Stimulated activated CD4-positive, alpha-beta T cell treated with anti-CD3 and anti-CD28 coated beads, Interleukin-15, amount 100 ng/mL, for 24 hours (primary cell): ENCODE measurements around the gene SMAP1.
A peak's percentile ranks its signal among the peaks of the same experiment; 100 is the strongest.

Experiments
- DNase-seq: peaks from one replicate; pipeline ENCODE4 v3.0.0-alpha.2; 2020

The SMAP1 gene

DNA sequence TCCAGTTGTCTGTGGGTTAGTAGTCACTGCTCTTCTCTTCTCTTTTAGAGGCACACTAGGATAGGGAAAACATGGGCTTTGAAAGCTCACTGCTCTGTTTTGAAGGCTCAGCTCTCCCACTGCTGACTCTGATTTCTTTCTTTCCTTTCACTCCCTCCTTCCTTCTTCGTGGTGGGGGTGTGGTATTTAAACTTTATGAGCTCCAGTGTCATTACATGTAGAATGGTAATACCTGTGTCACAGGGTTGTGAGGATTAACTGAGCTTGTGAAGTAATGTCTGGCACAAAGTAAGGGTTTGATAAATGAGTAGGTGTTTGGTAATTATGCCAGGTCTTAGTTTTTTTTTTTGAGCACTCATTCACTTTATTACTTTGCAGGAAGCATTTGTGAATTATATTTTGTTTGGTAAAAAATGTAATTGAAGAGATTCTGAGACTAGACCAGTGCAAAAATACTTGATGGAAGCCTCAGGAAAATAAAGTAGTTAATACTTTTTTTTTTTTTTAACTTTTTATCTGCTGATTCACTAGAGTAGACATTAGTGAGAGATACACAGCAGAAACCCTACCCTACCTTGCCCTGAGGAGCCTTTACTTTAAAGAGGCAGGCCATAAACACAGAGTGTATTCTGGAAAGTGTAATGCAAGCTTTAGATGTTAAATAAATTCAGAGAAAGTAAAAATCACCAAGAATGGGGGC is 17.3 kb downstream of the SMAP1 start:
- no peak for DNase-seq

DNA sequence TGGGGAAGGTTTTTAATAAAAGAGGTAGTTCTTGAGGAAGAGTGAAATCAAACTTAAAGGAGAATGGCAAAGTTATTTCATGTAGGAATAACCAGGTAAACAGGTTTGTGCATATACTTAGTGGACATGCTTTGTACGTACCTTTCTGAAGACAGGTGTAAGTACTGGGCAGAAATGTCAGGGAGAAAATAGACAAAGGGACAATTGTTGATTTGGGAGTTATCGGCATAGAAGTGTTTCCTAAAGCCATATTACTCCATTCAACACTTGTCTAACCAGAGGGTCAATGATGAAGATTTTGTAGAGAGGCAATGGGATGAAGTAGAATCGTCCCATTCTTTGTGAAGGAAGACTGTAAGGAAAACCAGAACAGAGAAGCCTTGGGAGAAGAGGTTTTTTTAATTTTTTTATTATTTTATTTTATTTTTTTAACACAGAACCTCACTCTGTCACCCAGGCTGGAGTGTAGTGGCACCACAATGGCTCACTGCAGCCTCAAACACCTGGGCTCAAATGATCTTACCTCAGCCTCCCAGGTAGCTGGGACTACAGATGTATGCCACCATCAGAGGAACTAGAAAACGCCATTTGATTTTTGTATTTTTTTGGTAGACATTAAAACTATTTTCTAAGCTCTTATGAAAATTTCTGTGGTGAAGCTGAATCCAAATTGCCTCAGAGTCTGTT is 18.0 kb downstream of the SMAP1 start:
- DNase-seq: no peak

DNA sequence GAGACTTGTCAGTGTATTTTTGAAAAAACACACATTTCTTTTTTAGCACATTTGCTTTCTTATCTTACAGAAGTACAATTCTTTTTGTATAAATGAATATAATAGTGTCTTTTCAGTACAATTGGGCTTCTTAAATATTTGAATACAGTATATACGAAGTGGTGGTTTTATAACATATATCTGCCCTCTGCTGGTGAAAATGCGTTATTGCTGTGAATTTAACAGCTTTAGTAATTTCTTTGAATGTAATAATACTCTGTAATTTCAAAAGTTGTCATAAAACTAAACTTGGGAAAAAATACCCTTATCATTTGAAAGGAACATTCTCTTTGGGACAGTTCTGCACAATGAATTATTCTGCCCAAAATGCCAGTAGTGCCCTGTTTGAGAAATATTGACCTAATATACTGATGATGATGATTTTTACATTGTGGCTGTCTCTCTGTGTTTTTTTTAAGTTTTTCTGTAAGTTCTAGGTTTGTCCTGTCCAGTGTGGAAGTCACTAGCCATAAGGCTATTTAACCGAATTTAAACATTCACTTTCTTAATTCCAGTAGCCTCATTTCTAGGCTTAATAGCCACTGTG is 19.0 kb downstream of the SMAP1 start:
- no peak for DNase-seq

DNA sequence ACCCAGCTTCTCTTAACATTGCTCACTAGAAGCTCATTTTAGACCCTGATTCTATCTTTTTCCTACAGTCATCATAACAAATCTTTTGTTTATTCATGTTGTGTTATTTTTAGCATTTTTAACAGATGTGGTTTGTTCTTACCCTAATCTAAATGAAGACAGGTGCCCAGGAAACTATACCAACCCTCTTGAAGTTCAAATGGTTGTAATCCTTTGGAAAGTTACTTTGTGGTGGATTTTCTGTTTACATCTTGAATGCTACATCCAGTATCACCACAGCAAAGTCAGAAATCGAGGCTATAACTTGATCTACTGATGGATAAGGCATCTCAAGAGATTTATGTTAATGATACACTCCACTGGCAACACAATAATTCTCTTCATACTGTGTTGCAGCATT is 26.2 kb downstream of the SMAP1 start:
- DNase-seq: no peak

- no peak for DNase-seq
These were observed 26.7 kb downstream of the SMAP1 start for GRCh38 chr6:70694371-70694770.

DNA sequence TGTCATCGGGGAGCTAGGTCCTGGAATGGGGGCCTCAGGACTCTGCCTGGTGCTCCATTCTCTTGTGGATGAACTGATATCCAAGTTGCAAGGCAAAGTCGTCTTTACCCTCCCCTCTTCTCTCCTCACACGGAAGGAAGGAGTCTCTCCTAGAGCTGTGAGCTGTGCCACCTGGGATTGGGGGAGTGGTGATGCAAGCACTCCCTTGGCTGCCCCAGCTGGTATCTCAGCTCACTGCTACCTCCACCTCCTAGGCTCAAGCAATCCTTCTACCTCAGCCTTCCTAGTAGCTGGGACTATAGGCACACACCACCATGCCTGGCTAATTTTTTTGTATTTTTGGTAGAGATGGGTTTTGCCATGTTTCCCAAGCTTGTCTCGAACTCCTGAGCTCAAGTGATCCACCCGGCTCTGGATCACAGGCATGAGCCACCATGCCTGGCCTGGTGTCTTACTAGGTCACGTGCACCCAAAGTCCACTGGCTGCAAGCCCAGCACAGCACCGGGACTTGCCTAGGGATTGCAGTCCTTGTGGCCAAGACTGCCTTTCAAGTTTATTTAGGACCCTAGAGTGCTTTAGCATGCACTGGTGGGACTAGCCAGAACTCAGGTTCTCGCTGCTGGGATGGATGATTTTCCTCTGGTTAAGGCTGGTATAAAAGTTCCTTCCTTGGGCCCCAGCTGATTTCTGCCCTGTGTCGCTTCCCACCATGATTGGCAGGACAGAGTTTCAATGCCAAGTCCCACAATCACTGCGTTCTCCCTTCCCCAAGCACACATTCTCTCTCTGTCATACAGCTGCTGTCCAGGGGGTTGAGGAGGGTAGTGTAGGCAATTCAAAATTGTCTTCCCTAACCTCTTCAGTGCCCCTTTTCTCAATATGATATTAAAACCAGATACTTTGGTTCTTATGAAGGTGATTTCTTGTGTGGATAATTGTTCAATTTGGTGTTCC is 33.5 kb downstream of the SMAP1 start:
- no peak for DNase-seq

GRCh38 chr6:70705772-70706171 is 38.1 kb downstream of the SMAP1 start:
- DNase-seq: no peak

GRCh38 chr6:70706491-70707123 is 38.9 kb downstream of the SMAP1 start:
- DNase-seq: no peak

GRCh38 chr6:70707893-70708292 is 40.2 kb downstream of the SMAP1 start:
- no peak for DNase-seq

DNA sequence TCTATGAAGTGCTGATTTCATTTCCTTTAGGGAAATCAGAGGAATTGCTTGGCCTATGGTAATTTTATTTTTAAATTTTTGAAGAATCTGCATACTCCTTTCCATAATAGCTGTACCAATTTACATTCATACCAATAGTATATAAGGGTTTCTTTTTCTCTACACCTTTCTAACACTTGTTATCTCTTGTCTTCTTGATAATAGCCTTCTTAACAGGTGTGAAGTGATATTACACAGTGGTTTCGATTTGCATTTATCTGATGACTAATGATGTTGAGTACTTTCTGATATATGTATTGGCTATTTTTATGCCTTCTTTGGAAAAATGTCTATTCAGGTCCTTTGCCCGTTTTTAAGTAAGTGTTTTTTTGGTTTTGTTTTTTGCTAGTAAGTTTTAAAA is 40.8 kb downstream of the SMAP1 start:
- no peak for DNase-seq

DNA sequence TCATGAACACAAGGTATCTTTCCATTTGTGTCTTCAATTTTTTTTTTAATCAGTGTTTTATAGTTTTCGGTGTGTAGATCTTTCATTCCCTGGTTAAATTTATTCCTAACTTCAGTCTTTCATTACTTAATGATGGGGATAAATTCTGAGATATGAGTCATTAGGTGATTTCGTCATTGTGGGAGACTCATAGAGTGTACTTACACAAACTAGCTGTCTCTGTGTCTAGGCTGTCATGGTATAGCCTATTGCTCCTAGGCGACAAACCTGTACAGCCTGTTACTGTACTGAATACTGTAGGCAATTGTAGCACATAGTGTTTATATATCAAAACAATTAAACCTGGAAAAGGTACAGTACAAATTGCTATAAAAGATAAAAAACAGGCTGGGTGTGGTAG is 42.1 kb downstream of the SMAP1 start:
- no peak for DNase-seq

DNA sequence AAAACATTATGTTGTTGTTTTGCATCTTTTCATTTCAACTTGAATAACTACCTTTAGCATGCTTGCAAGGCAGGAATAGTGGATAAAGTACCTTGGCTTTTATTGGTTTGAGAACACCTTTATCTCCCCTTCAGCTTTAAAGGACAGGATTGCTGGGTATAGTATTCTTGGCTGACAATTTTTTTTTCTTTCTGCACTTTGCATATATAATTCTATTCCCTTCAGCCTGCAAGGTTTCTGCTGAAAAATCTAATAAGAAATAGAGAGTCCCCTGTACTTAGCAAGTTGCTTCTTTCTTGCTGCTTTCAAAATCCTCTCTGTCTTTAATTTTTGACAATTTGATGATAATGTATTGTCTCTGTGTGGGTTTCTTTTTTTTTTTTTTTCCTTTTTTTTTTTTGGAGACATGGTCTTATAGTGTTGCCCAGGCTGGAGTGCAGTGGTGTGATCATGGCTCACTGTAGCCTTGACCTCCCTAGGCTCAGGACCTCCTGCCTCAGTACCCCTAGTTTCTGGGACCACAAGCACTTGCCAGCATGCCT is 47.1 kb downstream of the SMAP1 start:
- DNase-seq: no peak

DNA sequence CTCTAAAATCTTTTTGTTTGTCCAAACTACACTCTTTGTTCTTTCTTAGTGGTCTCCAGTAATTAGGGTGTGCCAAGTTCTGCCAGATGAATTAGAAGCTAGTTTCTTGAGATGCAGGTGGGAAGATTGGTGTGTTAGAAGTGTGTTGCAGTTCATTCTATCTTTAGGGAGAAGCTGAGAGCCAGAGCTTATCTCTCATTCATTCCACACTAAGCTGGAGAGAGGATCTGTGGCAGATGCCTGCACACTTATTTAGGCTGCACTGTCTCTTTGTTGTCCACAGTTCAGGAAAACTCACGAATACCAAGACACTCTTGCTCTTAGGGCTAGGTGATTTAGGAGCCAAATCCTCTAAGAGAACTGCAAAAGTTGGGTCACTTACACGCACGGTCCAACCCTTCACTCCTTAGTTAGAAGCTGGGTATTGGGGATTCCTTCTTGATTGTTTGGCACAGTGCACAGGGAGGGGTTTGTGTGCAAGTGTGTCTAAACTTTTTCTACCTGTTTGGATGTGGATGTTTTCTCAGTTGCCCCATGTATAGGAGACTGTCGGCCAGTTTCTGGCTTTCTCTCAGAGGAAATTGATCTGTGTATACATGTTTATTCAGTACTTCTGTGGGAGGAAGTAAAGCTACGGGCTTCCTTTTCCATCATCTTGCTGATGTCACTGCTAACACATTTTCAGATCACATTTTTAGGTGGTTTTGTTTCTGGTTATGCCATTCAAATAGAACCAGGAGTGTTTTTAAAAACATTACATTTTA is 49.5 kb downstream of the SMAP1 start:
- DNase-seq: no peak

GRCh38 chr6:70724524-70724923 is 56.8 kb downstream of the SMAP1 start:
- DNase-seq: no peak

DNA sequence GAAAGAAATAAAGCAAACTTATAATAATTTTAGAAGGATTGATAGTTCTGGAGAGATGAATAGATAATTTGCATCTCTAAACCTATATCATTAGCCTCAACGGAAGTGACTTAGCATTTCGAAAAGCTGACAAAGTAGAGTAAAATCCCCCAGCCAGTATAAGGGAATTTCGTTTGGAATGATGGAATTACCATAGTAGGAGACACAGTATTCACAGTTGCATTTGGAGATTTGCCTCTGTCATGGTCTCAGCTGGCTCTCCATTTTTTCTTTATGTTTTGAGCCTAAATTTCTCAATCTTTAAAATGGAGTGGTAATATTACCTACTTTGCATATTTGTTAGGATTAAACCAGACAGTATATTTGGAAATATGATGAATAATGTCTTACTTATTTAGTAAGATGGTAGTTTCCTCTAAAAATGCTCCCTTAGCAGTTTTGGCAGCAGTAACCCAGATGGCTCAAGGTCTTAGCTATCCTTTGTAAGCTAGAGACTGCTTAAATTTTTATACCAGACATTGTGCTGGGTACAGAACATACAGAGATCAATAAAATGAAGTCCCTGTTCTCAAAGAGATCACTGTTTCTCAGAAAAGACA is 58.2 kb downstream of the SMAP1 start:
- DNase-seq: no peak

DNA sequence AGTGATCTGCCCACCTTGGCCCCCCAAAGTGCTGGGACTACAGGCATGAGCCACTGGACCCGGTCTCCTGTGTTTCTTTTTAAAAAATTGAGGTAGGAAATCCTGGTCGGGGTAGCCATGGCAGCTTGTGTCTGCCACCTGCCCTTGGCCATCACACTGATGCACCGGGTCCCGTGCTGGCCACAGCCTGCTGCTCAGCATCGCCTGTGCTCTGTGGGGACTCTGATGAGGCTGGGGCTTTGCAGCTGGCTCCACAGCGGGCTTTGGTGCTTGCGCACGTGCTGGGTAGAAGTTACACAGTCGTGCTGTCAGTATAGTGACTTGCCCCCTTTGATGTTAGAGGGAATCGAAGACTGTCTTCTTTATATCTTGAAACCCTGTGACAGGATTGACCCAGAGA is 66.7 kb downstream of the SMAP1 start:
- DNase-seq: no peak

GRCh38 chr6:70734979-70735378 is 67.3 kb downstream of the SMAP1 start:
- no peak for DNase-seq

DNA sequence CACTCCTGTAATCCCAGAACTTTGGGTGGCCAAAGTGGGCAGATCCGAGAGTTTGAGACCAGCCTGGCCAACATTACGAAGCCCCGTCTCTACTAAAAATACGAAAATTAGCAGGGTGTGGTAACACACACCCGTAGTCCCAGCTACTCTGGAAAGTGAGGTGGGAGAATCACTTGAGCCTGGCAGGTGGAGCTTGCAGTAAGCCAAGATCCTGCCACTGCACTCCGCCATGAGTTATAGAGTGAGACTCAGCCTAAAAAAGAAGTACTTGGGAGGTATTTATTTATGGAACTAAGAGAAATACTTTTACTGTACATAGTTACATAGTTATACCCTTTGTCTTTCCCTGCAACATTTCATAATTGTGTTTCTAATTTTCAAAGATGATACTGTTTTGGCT is 67.8 kb downstream of the SMAP1 start:
- no peak for DNase-seq

- no peak for DNase-seq
These were observed 70.3 kb downstream of the SMAP1 start for GRCh38 chr6:70738028-70738427.

DNA sequence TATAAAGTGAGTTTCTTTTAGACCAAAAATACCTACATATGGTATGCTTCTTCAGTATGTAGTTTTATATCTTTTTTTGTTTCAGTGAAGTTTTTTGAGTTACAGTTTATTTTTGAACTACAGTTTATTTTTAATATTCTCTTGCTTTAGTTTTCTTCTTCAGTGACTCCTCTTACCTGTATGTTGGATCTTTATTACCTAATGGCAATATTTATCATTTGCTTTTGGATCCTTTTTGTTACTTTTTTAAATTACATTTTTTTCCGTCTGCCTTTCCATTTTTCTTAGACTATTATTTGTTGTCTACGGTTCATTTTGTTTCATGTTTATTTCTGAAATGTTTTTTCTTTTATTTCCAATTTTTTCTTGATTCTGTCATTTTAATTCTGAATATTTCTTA is 71.9 kb downstream of the SMAP1 start:
- DNase-seq: no peak

- peak; percentile 6 for DNase-seq
These were observed 73.1 kb downstream of the SMAP1 start for GRCh38 chr6:70740746-70741145.
